ENCODE data around the gene ADGRV1. TPM values are rescaled to one million over a fixed set of nuclear protein-coding genes. Genes with fewer than 3 reads are reported as not detected.

ADGRV1 gene
- total RNA-seq, 1 donor, result 0.18 TPM

GRCh38 chr5:90941002-90941720 lies 382.6 kb downstream of the ADGRV1 start:
- DNase-seq (ENCODE audit: low read depth), result no peak
- no peak for TF ChIP-seq CTCF (IDR thresholded peaks at IDR 0.05; ENCODE audit: insufficient read depth, low read length)
- H3K4me3 ChIP-seq (ENCODE audit: low read depth, low read length), result no peak overlapping the region

- H3K4me3 ChIP-seq (ENCODE audit: low read depth, low read length), result no peak overlapping the region
- DNase-seq (ENCODE audit: low read depth), result no peak
- no peak for TF ChIP-seq CTCF (IDR thresholded peaks at IDR 0.05; ENCODE audit: insufficient read depth, low read length)
Measured at GRCh38 chr5:90944116-90944515, 385.5 kb downstream of the ADGRV1 start.

GRCh38 chr5:90947667-90948066 lies 389.1 kb downstream of the ADGRV1 start:
- TF ChIP-seq CTCF (IDR thresholded peaks at IDR 0.05; ENCODE audit: insufficient read depth, low read length), result no peak
- no peak overlapping the region for H3K4me3 ChIP-seq (ENCODE audit: low read depth, low read length)
- DNase-seq (ENCODE audit: low read depth), result no peak

GRCh38 chr5:90948969-90949368 lies 390.4 kb downstream of the ADGRV1 start:
- H3K4me3 ChIP-seq (ENCODE audit: low read depth, low read length), result no peak overlapping the region
- no peak for DNase-seq (ENCODE audit: low read depth)

GRCh38 chr5:90949469-90950358 lies 391.1 kb downstream of the ADGRV1 start:
- H3K4me3 ChIP-seq (ENCODE audit: low read depth, low read length), result no peak overlapping the region
- DNase-seq (ENCODE audit: low read depth), result no peak
- no peak for TF ChIP-seq CTCF (IDR thresholded peaks at IDR 0.05; ENCODE audit: insufficient read depth, low read length)

More at GRCh38 chr5:90948969-90949368, 390.4 kb downstream of the ADGRV1 start:
- TF ChIP-seq CTCF (IDR thresholded peaks at IDR 0.05; ENCODE audit: insufficient read depth, low read length), result no peak

- no peak for DNase-seq (ENCODE audit: low read depth)
- H3K4me3 ChIP-seq (ENCODE audit: low read depth, low read length), result no peak overlapping the region
- no peak for TF ChIP-seq CTCF (IDR thresholded peaks at IDR 0.05; ENCODE audit: insufficient read depth, low read length)
Measured at GRCh38 chr5:90955001-90955635, 396.5 kb downstream of the ADGRV1 start.
